ENCODE results near the gene RASGEF1B. TPM values are rescaled to one million over a fixed set of nuclear protein-coding genes. Genes with fewer than 3 reads are reported as not detected.

Gene RASGEF1B
- 10 to 100 TPM in 2 of 4 donors, 1 to 10 TPM in 1, under 1 TPM in 1; 0.77 to 25.9 (median 12.2) TPM for total RNA-seq

DNA sequence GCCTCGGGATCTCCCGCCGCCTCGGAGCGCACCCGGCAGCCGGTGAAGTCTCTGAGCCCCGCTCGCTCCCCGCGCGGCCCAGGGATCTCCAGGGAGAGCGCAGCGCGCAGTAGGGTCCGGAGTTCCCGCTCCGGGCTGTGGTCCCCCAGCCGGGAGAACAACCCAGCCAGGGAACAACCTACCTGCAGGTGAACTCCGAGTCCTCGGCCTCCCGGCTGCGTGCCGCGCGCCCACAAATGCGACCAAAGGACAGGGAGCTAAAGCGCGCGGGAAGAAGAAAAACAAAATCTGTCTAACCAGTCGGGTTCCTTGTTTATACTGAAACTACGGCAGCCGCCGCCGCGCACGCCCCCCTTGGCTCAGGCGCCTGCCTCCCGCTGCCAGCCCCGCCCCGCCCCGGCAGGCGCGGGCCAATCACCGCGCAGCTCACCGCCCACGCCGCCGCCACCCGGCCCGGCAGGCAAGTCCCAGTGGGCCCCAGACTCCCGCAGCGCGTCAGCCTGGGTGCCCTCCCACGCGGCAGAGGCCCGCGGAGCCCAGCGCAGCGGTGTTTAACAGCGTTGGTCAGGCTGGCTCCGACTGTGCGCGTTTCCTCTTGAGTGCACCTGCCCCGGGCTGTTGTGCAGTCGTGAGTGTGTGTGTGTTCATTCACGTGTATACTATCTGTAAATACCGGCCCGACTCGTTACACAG is at the start of gene RASGEF1B:
Gene RASGEF1B, minus strand, starts transcription at position 320 of the 693 bp plus-strand sequence. CDS start 12,399 bp downstream, outside the sequence.
- intact Hi-C loops (cut with DNase I; ENCODE audit: low total_unique reads) = no loop called here
- peak; percentile 58 to 61 for TF ChIP-seq POLR2A (IDR thresholded peaks at IDR 0.05)
- TF ChIP-seq, protein P1, sequence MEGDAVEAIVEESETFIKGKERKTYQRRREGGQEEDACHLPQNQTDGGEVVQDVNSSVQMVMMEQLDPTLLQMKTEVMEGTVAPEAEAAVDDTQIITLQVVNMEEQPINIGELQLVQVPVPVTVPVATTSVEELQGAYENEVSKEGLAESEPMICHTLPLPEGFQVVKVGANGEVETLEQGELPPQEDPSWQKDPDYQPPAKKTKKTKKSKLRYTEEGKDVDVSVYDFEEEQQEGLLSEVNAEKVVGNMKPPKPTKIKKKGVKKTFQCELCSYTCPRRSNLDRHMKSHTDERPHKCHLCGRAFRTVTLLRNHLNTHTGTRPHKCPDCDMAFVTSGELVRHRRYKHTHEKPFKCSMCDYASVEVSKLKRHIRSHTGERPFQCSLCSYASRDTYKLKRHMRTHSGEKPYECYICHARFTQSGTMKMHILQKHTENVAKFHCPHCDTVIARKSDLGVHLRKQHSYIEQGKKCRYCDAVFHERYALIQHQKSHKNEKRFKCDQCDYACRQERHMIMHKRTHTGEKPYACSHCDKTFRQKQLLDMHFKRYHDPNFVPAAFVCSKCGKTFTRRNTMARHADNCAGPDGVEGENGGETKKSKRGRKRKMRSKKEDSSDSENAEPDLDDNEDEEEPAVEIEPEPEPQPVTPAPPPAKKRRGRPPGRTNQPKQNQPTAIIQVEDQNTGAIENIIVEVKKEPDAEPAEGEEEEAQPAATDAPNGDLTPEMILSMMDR (IDR thresholded peaks at IDR 0.05) = no peak
- Histone ChIP-seq H3K9me3 (no peaks in the 10 kb centered on the region), H3K4me3 (peak within 1 kb of the TSS; percentile 66 to 69), H3K27me3 (no peaks in the 10 kb centered on the region), H3K27ac (peak within 1 kb of the TSS; percentile 72 to 78), H3K36me3 (no peaks in the 10 kb centered on the region), H3K4me1 (no peaks in the 10 kb centered on the region)
- peak; percentile 79 to 84 for DNase-seq

DNA sequence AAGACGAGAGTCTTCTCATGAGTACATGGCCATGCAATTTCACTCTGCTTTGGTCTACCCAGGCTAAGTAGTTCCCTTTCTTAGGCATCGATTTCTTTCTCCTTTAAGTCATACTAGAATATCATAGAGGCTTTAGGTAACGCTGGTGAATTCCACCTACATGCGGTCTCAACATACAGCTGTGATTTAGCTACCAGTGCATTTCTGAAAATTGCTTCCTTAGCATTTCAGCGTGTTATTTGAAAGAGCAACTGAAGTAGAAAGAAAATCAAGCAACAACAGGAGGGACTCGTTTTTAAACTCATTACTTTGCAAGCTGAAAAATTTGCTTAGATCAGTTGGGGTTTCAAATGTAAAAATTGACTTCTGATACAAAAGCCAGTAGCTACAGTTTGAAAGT is 48.1 kb upstream of the RASGEF1B start:
- Histone ChIP-seq H3K4me1 (no peaks in the 10 kb centered on the region), H3K27ac (no peak overlapping the region), H3K4me3 (no peak overlapping the region), H3K27me3 (no peaks in the 10 kb centered on the region), H3K9me3 (no peaks in the 10 kb centered on the region), H3K36me3 (no peaks in the 10 kb centered on the region)
- intact Hi-C loops (cut with DNase I; ENCODE audit: low total_unique reads) = no loop called here
- no peak for TF ChIP-seq POLR2A (IDR thresholded peaks at IDR 0.05)
- TF ChIP-seq, protein P1 (IDR thresholded peaks at IDR 0.05) = no peak
- DNase-seq = no peak

GRCh38 chr4:81519427-81519773 is 47.7 kb upstream of the RASGEF1B start:
- Histone ChIP-seq H3K27me3 (no peaks in the 10 kb centered on the region), H3K36me3 (no peaks in the 10 kb centered on the region), H3K4me1 (no peaks in the 10 kb centered on the region), H3K9me3 (no peaks in the 10 kb centered on the region), H3K27ac (no peak overlapping the region), H3K4me3 (no peak overlapping the region)
- no peak for DNase-seq
- TF ChIP-seq POLR2A (IDR thresholded peaks at IDR 0.05) = no peak
- TF ChIP-seq, protein P1 (IDR thresholded peaks at IDR 0.05) = no peak
- intact Hi-C loops (cut with DNase I; ENCODE audit: low total_unique reads) = no loop called here

DNA sequence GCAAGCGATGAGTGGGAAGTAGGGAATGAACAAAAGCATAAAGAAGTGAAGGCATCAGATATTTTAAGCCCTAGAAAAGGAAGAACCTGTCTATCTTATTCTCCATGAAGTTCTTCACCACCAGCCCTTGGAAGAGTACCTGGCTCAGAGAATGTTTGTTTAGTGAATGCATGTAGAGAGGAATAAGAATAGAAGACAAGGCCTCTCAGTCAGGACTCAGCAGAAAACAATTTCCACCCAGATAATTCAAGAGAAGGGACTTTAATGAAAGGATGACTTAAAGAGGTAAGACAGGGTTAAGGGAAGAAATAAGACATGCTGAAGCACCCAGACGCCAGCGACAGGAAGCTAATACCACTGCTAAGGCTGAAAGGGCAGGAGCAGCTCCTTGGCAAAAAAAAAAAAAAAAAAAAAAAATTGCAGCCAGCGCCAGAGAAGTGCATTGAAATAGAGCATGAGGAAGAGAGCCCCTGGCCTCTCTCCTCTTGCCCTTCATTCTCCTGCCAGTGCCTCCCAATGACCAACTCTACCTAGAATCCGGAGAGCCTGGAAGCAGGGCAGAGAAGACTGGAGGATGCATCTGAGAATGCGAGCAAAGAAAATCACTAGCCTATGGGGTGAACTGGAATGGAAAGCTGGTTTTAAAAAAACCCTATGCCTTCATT is 47.2 kb upstream of the RASGEF1B start:
- intact Hi-C loops (cut with DNase I; ENCODE audit: low total_unique reads) = no loop called here
- no peaks in the 10 kb centered on the region for H3K4me1 ChIP-seq
- no peak overlapping the region for H3K4me3 ChIP-seq
- H3K36me3 ChIP-seq = no peaks in the 10 kb centered on the region
- H3K9me3 ChIP-seq = no peaks in the 10 kb centered on the region
- H3K27me3 ChIP-seq = no peaks in the 10 kb centered on the region
- no peak for DNase-seq
- TF ChIP-seq POLR2A (IDR thresholded peaks at IDR 0.05) = no peak
- TF ChIP-seq, protein P1 (IDR thresholded peaks at IDR 0.05) = no peak
- no peak overlapping the region for H3K27ac ChIP-seq

DNA sequence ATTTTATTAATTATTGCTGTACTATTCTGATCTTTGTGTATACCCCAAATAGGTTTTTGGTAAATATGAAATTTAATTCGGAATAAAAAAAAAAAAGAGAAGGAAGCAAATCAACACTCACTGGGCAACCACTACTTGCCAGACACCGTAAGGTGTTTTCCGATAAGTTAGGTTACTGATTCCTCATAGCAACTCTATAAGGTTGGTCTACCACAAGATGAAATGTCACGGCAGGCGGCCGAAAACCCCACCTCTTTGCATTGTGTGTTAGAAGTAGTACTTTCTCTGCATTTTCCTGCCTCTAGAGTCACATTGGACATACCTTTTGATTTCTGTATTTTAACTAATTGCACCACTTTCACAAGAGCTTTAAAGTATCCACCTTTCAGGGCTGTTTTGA is 44.5 kb upstream of the RASGEF1B start:
- TF ChIP-seq, protein P1 (IDR thresholded peaks at IDR 0.05) = no peak
- TF ChIP-seq POLR2A (IDR thresholded peaks at IDR 0.05) = no peak

More for the DNA sequence above, 44.5 kb upstream of the RASGEF1B start:
- Histone ChIP-seq H3K4me3 (no peak overlapping the region), H3K27ac (no peak overlapping the region), H3K9me3 (no peaks in the 10 kb centered on the region), H3K27me3 (no peaks in the 10 kb centered on the region), H3K4me1 (no peaks in the 10 kb centered on the region), H3K36me3 (no peaks in the 10 kb centered on the region)
- intact Hi-C loops (cut with DNase I; ENCODE audit: low total_unique reads) = no loop called here
- DNase-seq = no peak

Data from uterus (tissue), 4 donors.